Fibroblast of peridontal ligament (primary cell): Measurements from ENCODE around the gene SPANXD.
"Not testable (repeated sequence)": the region's sequence is repeated elsewhere in the genome, so short reads cannot be mapped to it uniquely, and the experiment has no call there.

ENCODE experiments used
- DNase-seq: peaks from one replicate; pipeline ENCODE4 v3.0.0-alpha.2; 2010; ENCODE audit errors: extremely low read depth

Gene SPANXD

GRCh38 chrX:141698639-141699038 is at the start of gene SPANXD:
TSS of gene SPANXD (minus strand) at chrX:141698739. CDS start at chrX:141698405, 334 bp downstream.
- not testable (repeated sequence) for DNase-seq

GRCh38 chrX:141742666-141743065 is 44.1 kb upstream of the SPANXD start:
- DNase-seq, result no peak

GRCh38 chrX:141736656-141737055 is 38.1 kb upstream of the SPANXD start:
- DNase-seq, result no peak

GRCh38 chrX:141733371-141733770 is 34.8 kb upstream of the SPANXD start:
- peak; percentile 70 for DNase-seq

- DNase-seq, result peak; percentile 42
Measured at GRCh38 chrX:141732031-141732430, 33.5 kb upstream of the SPANXD start.

GRCh38 chrX:141724186-141724585 is 25.6 kb upstream of the SPANXD start:
- no peak for DNase-seq

GRCh38 chrX:141714680-141715079 is 16.1 kb upstream of the SPANXD start:
- DNase-seq, result no peak

GRCh38 chrX:141701072-141701471 is 2.5 kb upstream of the SPANXD start:
- DNase-seq, result no peak

GRCh38 chrX:141673946-141674345 is 24.6 kb downstream of the SPANXD start:
- no peak for DNase-seq

GRCh38 chrX:141669689-141670088 is 28.9 kb downstream of the SPANXD start:
- DNase-seq, result peak; percentile 19

- no peak for DNase-seq
Measured at GRCh38 chrX:141668371-141668770, 30.2 kb downstream of the SPANXD start.

- no peak for DNase-seq
Measured at GRCh38 chrX:141662781-141663180, 35.8 kb downstream of the SPANXD start.

GRCh38 chrX:141652286-141652685 is 46.3 kb downstream of the SPANXD start:
- DNase-seq, result no peak
